GM18502 (cell line): ENCODE data around the gene C4BPB.
"Not testable (repeated sequence)": the region's sequence is repeated elsewhere in the genome, so short reads cannot be mapped to it uniquely, and the experiment has no call there.

Source experiments
- ATAC-seq: cut with Tn5 transposase; IDR thresholded peaks from one replicate; pipeline ENCODE4 v1.9.1; 2021; ENCODE audit warnings: mild to moderate bottlenecking; ENCODE audit not compliant: unreplicated experiment, poor library complexity

Gene C4BPB

GRCh38 chr1:207088701-207089626 is at the start of gene C4BPB:
C4BPB (plus strand) TSS chr1:207088860; CDS start chr1:207089532, 672 bp downstream.
- no peak for ATAC-seq

DNA sequence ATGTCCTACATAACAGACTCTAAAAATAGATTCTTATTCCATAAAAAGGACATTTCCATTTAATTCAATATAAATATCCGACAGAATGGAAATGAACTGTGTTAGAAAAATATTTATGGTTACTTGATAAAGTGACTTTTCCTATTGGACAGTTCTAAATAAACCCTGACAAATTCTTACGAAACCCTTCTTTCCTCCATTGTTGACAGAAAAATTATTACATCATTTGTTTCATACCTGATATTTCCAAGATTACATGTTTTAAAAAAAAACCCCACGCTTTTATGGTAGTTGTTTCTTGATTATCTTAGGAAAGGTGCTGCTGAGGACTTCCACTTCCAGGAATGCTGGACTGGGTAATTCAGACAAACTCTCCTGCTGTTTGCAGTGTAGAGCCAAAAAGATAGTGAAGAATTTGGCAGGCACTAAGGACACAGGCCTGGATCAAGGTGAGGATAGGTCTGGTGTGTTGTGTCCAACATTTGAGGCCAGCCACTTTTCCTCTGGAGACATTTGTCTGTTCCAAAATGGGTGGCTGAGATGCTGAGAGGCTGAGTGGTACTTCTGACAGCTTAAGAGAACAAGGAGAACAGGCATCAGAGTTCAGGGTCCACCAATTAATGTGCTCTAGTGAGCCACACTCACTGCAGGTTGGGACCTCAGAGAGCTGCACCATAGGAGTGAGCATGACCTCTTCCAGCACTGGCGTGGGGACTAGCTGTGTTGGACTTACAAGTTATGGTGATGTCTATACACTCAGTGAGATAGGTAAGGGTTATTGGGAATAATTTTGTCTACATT is 49.1 kb upstream of the C4BPB start:
- no peak for ATAC-seq

DNA sequence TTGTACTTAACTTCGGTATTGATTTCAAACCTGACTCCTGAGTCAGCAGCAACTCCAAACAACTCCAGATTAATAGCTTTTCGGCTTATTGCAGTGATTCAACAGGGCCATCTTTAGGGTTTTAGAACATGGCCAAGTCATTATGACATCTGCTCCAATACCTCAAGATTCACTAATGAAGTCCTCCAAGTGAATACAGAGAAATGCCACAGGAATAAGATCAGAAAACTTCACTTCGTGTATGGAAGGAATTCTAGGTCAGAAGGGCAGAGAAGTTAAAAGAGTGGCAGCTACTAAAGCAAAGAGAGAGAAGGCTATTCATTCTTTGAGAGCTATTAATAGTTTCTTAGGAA is 48.5 kb upstream of the C4BPB start:
- ATAC-seq, result no peak

- ATAC-seq, result not testable (repeated sequence)
Observed at GRCh38 chr1:207041397-207041796, 47.3 kb upstream of the C4BPB start.

DNA sequence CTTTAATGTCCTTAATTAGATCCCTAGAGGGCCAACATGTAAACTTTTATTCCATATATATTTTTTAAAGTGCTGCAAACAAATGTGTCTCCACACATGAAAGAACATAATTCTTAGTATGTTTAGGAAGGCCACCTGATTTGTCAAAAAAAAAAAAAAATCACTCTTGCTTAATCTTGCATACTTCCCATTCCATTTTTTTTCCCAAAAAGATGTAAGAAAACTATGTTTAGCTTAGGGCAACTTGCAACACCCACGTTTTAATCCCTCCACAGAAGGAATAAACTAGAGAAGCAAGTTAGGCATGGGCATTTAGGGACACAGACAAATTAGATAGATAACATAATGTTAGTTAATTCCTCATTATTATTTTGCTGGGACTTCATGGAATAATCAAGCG is 43.2 kb upstream of the C4BPB start:
- ATAC-seq, result no peak

DNA sequence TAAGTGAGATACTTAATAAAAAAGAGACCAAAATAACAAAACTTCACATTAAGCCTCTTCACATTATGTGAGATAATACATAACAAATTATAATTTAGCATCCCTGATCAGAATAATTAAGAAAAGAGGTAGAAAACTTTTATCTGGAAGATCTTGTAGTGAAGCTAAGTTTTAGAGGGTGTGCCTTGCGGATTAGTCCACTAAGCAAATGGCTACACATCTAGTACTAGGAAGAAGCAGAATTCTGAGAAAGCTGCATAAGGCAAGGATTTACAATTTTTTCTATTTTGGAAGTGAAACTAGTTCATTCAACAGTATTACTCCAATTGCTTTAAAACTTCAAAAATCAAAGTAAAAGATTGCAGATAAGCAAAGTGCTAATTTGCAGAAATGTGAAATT is 41.2 kb upstream of the C4BPB start:
- ATAC-seq, result no peak

DNA sequence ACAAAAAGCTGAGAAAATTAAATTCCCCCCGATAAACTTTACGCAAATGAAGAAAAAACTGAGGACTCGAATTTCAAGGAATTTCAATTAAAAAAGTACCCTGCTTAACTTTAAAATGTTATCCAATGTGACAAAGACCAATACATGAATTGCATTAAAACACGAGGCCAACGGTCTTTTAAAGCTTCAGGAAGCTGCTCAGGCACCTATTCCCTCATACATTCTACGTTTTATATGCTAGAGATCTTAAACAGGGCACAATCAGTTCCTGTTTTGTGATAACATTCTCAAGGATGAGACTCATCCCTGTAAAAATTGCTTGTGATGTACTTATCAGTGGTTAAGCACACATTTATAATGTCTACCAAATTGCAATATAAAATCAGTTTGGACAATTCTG is 40.6 kb upstream of the C4BPB start:
- ATAC-seq, result no peak

DNA sequence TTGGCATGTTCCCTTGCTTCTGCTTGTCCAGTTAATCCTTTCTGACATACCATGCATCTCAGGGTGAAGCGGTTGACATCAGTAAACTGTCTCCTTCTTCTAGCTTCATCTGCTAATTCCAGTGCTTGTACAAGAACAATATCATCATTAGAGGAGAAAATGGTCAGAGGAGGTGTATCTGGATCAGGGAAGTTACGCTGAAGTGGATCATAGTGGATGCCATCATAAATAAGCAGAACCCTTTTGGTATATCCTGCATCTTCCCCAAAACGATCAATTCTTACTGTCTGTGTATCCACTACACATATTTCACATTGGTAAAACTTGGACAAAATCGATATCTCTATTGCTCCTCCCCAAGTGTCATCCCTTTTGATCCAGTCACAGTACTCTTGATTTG is 39.6 kb upstream of the C4BPB start:
- no peak for ATAC-seq

DNA sequence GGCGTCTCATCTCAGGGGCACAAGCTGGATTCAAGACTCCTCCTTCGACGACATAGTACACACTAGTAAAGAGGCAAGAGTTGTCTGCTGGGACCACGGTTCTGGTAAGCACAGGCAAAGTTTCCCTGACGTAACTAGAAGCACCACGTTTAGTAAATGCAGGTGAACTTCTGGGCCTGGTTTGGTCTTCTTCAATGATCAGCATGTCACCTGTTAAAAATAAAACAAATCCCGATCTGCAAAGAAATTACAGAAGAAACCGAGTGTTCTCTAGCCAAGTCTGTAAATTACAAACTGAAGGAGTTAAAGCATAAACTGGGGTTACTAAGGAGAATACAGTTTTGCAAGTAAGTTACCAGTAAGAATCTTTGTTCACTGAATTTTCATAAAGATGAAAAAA is 39.1 kb upstream of the C4BPB start:
- ATAC-seq, result no peak

- no peak for ATAC-seq
Observed at GRCh38 chr1:207049974-207050391, 38.7 kb upstream of the C4BPB start.

GRCh38 chr1:207050480-207051190 is 38.0 kb upstream of the C4BPB start:
- ATAC-seq, result peak; percentile 44

- ATAC-seq, result no peak
Observed at GRCh38 chr1:207051191-207051943, 37.3 kb upstream of the C4BPB start, which contains the start of gene YOD1. YOD1 (minus strand) TSS chr1:207051208; CDS start chr1:207051030, 178 bp downstream.

DNA sequence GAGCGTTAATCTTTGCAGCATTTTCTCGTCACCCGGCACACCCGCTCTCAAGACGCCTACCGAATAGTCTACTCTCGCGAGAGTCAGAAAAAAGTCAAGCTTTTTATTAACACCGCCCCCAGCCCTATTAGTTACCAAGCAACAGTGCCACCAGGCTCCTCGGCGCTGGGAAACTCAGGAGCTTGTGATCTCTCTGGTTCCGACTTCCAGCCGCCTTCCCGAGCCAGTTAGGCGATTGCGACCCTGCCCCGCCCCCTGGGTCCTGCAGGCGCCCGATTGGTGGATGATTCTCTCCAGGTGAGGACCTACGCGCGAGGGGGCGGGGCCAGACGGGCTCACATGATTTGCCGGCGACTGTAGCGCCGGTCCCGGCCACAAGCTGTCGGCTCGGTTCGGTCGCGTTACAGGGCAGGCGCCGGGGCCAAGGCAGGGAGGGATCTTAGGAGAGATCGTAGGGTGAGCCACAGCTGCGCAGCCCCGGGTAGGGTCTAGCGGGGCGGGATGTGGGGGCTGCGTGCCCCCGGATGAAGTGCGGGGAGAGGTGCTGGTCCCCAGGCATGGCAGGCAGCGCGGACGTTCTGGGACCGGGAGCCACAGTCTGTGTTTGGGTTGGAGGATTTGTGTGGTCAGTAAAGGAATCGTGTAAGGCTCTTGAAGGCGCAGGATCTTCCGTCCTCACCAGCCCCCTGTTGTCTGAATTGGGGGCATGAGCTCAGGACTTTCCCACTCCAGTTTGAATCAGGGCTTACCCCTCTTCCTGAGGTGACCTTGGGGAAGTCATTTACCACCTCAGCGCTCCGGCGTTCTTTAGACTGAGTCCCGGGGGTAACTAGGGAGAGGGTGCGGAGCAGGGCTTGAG is 35.5 kb upstream of the C4BPB start, which contains the start of gene PFKFB2:
Gene PFKFB2, plus strand, starts transcription at position 365 of the 859 bp plus-strand sequence. CDS start 1,443 bp downstream, outside the sequence.
- peak; percentile 86 for ATAC-seq

DNA sequence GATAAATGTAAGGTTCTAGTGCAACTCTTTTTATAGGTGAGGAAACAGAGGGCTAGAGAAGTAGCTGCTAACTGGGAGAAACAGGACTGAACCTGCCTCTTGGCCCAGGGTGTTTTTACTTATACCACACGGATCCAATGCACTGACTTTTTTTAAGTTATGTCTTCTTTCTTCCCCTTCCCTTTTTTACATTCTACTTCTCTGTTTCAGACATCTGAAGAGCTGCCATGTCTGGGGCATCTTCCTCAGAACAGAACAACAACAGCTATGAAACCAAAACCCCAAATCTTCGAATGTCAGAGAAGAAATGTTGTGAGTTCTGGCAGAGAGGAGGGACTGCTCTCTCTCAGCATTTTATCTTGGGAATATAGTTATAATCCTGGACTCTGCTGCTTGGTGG is 34.2 kb upstream of the C4BPB start:
- ATAC-seq, result no peak

DNA sequence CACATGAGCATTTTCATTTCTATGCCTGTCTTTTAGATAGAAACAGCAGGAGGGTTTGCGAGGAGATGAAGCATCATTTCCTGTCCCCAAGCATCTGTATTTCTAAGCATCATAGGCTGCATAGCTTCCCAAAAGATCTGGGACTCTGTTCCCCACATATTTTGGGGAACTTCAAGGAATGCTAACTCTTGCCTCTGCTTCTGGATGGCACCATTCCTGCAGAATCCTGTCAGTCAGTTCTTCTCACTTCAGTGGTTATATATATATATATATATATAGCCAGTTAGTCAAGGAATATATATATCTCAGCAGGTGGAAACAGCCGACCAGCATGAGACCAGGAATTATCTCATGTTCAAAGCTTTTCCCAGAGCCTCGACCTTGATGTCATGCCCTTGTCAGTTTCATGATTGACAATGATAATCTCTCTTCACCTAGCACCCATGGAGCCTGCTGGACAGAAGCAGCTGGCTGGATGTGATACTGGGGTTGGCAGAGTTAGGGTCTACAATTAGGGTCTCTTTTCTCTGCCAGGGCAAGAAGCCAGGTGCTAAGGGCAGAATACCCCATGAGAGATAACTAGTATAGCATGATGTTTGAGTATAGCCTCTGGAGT is 33.2 kb upstream of the C4BPB start:
- no peak for ATAC-seq

- ATAC-seq, result no peak
Observed at GRCh38 chr1:207056673-207057072, 32.0 kb upstream of the C4BPB start.

DNA sequence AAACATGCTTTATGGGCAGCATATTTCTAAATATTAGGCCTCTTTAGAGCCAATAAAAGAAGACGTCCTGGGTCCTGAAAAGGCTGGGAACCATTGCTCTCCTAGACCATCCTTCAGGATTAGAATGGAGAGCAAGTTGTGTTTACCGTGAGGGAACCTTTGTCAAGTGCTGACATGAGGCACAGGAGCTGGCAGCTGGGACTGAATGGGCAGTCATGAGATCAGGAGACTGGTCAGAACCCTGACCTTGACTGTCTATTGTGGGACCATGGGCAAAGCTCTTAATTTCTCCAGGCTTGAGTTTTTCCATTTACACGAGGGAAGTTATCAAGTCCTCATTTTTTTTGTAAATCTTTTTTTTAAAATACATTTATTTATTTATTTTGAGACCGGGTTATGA is 30.4 kb upstream of the C4BPB start:
- ATAC-seq, result no peak
